Type B pancreatic cell (in vitro differentiated cells): Measurements from ENCODE around the gene MOB3A. TPM values are rescaled to one million over a fixed set of nuclear protein-coding genes. Genes with fewer than 3 reads are reported as not detected.
"Not testable (repeated sequence)": the region's sequence is repeated elsewhere in the genome, so short reads cannot be mapped to it uniquely, and the experiment has no call there.

Source experiments
- DNase-seq: peaks from one replicate; pipeline ENCODE4 v3.0.0; 2021; ENCODE audit warnings: mixed read lengths; ENCODE audit not compliant: unreplicated experiment; ENCODE audit errors: extremely low spot score
- H3K27ac Mint-ChIP-seq: 2 replicates; pipeline ENCODE4 v1.8.0; 2021; ENCODE audit warnings: mild to moderate bottlenecking, mixed read lengths
- H3K27me3 Mint-ChIP-seq: 2 replicates; pipeline ENCODE4 v1.8.0; 2021; ENCODE audit warnings: mixed read lengths
- H3K36me3 Mint-ChIP-seq: 2 replicates; pipeline ENCODE4 v1.8.0; 2021; ENCODE audit warnings: mixed read lengths
- H3K4me1 Mint-ChIP-seq: one replicate; pipeline ENCODE4 v1.8.0; 2021; ENCODE audit warnings: mixed read lengths; ENCODE audit not compliant: unreplicated experiment
- H3K4me3 Mint-ChIP-seq: 2 replicates; pipeline ENCODE4 v1.8.0; 2021; ENCODE audit warnings: mild to moderate bottlenecking, mixed read lengths
- H3K9me3 Mint-ChIP-seq: 2 replicates; pipeline ENCODE4 v1.8.0; 2021; ENCODE audit warnings: mixed read lengths
- total RNA-seq: library from RNA; stranded (reverse); gene quantifications from 2 replicates; pipeline ENCODE4 v1.2.1, GENCODE V29; 2021; ENCODE audit warnings: low replicate concordance
- TF ChIP-seq, protein P1 (sequence below): fragments of 200-600 bp; sonication (generic); conservative IDR thresholded peaks from 2 replicates; pipeline ENCODE4 v1.5.0; 2021; ENCODE audit warnings: antibody characterized with exemption, mild to moderate bottlenecking

MOB3A gene
- total RNA-seq, 1 donor from 2014 or later = 34.6 TPM

DNA sequence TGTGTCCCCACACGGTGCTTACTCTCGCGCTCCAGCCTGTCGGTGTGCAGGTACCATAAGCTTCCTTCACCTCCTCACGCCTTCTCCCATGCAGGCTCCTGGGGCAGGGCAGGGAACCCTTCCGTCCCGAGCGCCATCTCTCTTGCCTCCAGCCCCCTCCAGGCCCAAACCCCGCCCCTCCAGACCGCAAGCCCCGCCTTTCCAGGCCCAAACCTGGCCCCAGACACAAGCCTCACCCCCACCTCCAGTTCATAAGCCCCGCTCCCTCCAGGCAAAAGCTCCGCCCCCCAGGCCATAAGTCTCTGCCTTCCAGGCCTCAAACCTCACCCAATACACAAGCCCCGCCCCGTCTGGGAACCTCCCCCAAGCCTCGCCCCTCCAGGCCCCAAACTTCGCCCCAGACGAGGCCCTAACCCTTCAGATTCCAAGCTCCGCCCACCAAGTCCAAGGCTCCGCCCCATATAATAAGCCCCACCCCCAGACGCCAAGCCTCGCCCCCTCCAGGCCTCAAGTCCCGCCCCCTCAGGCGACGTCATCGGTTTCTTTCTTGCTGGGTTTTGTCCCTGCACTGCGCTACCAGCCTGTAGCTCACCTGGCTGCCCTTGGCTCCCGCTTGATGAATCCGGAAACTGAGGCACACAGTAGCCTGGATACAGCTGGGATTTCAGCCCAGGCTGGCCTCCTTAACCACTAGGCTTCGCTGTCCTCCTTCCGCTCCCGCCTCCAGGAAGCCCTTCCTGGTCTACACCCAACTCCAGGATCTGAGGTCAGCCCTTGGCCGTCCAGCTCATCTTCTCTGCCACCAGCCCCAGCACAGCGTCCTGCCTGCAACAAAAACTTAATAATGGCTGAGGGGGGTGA lies 61.2 kb downstream of the MOB3A start:
- H3K4me3 Mint-ChIP-seq = no peak overlapping the region
- TF ChIP-seq, protein P1, sequence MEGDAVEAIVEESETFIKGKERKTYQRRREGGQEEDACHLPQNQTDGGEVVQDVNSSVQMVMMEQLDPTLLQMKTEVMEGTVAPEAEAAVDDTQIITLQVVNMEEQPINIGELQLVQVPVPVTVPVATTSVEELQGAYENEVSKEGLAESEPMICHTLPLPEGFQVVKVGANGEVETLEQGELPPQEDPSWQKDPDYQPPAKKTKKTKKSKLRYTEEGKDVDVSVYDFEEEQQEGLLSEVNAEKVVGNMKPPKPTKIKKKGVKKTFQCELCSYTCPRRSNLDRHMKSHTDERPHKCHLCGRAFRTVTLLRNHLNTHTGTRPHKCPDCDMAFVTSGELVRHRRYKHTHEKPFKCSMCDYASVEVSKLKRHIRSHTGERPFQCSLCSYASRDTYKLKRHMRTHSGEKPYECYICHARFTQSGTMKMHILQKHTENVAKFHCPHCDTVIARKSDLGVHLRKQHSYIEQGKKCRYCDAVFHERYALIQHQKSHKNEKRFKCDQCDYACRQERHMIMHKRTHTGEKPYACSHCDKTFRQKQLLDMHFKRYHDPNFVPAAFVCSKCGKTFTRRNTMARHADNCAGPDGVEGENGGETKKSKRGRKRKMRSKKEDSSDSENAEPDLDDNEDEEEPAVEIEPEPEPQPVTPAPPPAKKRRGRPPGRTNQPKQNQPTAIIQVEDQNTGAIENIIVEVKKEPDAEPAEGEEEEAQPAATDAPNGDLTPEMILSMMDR = no peak
- H3K36me3 Mint-ChIP-seq = no peaks in the 10 kb centered on the region
- H3K27ac Mint-ChIP-seq = no peak overlapping the region
- H3K9me3 Mint-ChIP-seq = no peaks in the 10 kb centered on the region
- peaks cover 9% of the 10 kb centered on the region for H3K4me1 Mint-ChIP-seq
- DNase-seq = peak; percentile 72
- no peaks in the 10 kb centered on the region for H3K27me3 Mint-ChIP-seq

DNA sequence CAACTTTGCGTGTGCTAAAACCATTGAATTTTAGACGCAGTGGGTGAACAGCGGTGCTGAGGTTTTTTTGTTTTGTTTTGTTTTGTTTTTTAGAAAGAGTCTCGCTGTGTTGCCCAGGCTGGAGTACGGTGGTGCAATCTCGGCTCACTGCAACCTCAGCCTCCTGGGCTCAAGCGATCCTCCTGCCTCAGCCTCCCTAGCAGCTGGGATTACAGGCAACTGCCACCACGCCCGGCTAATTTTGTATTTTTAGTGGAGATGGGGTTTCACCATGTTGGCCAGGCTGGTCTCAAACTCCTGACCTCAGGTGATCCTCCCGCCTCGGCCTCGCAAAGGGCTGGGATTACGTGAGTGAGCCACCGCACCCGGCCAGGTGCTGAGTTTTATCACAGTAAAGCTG lies 61.9 kb downstream of the MOB3A start:
- H3K4me1 Mint-ChIP-seq, DNase-seq, H3K4me3 Mint-ChIP-seq, H3K27ac Mint-ChIP-seq, H3K36me3 Mint-ChIP-seq, H3K9me3 Mint-ChIP-seq, H3K27me3 Mint-ChIP-seq: not testable (repeated sequence)

DNA sequence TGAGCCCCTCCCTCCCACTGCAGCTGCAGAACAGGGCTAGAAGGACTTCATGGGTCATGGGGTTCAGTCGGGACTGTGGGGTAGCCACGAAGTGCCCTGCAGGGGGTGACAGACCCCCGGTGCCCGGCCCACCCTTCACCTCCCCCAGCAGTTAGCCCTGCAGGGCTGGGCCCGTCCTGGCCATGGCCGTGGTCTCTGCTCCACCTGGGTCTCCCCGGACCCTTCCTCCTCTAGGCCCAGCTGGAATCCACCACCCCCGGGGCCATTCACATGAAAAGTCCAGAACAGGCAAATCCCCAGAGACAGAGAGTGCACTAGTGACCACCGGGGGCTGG lies 62.3 kb downstream of the MOB3A start:
- Mint-ChIP-seq H3K4me1 (peaks cover 9% of the 10 kb centered on the region), H3K36me3 (no peaks in the 10 kb centered on the region), H3K9me3 (no peaks in the 10 kb centered on the region), H3K27ac (no peak overlapping the region), H3K4me3 (no peak overlapping the region), H3K27me3 (no peaks in the 10 kb centered on the region)
- TF ChIP-seq, protein P1 = no peak
- DNase-seq = no peak

DNA sequence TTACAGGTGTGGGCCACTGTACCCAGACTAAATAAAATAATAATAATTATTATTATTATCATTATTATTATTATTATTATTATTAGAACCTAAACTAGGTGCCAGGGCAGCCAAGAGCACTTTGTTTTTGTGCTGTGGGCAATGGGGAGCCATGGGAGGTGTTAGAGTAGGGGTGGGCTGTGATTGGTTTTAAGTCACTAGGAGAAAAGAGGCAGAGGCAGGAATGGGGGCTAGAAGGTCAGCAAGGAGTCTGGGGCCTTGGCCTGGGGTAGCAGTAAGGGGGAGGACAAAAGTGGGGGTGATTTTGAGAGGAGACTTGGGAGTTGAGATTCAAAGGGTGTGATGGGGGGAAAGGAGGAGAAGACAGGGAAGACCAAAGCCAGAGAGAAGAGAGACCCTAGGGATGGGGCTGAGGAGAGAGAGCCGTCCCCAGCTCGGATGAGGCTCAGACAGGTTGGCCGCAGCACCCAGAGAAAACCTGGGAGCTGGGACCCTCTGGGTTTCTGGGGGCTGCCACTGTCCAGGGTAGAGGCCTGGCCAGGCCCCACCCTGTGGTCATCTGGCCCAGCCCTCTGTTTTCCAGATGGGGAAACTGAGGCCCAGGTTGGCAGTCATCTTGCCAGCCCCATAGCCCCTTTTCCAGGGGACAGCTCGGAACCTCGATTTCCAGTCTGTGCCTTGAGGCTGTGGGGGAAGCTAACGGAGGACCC lies 62.9 kb downstream of the MOB3A start:
- H3K9me3 Mint-ChIP-seq = no peaks in the 10 kb centered on the region
- no peak for DNase-seq
- H3K27ac Mint-ChIP-seq = no peak overlapping the region
- no peaks in the 10 kb centered on the region for H3K36me3 Mint-ChIP-seq
- no peak overlapping the region for H3K4me3 Mint-ChIP-seq
- TF ChIP-seq, protein P1 = no peak
- peaks cover 9% of the 10 kb centered on the region for H3K4me1 Mint-ChIP-seq
- no peaks in the 10 kb centered on the region for H3K27me3 Mint-ChIP-seq

DNA sequence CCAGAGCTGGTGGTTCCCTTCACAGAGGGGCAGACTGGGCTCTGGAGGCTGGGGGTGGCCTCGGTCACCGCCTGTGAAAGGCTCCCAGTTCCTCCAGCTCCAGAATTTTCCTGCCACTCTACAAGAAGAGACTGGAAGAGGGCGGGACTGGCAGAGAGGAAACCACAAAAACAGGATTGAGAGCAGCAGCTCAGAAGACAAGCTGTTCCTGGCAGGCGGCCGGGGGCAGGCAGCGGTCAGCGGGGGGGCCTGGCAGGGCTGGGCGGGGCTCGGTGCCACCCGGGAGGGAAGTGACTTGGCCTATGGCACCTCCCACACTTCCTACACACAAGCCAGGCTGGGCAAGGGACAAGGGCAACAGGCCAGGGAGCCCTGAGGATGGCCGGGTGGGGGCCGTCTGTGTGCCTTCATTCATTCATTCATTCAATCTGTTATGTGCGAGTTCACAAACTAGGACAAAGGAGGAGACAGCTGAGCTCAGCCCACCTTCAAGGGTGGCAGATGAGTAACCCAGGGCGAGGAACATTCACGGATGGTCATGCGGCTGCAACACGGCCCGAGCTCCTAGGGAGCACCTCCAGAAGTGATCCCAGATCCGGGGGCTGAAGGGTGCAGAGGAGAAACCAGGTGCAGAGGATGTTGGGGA lies 63.7 kb downstream of the MOB3A start:
- Mint-ChIP-seq H3K27ac (peak overlapping the region; percentile 34), H3K9me3 (no peaks in the 10 kb centered on the region), H3K4me1 (peaks cover 9% of the 10 kb centered on the region), H3K36me3 (no peaks in the 10 kb centered on the region), H3K4me3 (no peak overlapping the region), H3K27me3 (no peaks in the 10 kb centered on the region)
- TF ChIP-seq, protein P1 = no peak
- no peak for DNase-seq

DNA sequence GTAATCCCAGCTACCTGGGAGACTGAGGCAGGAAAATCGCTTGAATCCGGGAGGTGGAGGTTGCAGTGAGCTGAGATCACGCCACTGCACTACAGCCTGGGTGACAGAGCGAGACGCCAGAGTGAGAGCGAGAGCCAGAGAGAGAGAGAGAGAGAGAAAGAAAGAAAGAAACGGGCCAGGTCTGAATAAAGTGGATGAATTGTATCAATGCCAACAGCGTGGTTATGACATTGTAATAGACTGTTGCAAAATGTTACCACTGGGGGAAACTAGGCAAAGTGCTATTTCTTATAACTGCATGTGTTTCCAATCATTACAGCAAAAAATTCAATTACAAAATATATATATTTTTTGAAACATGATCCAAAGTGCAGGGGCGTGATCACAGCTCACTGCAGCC lies 68.8 kb downstream of the MOB3A start:
- Mint-ChIP-seq H3K4me3 (no peak overlapping the region), H3K36me3 (no peaks in the 10 kb centered on the region), H3K4me1 (peaks cover 4% of the 10 kb centered on the region), H3K27me3 (no peaks in the 10 kb centered on the region), H3K27ac (peak overlapping the region; percentile 53), H3K9me3 (no peaks in the 10 kb centered on the region)
- no peak for DNase-seq
- TF ChIP-seq, protein P1 = no peak
